ENCODE results near the gene NFKBIB.
"Not testable (repeated sequence)": the region's sequence is repeated elsewhere in the genome, so short reads cannot be mapped to it uniquely, and the experiment has no call there.

Gene NFKBIB

GRCh38 chr19:38931521-38931793 lies 31.7 kb downstream of the NFKBIB start:
- no peak for DNase-seq

GRCh38 chr19:38932425-38933179 lies 32.8 kb downstream of the NFKBIB start:
- DNase-seq = no peak

- DNase-seq = no peak
These were observed 33.8 kb downstream of the NFKBIB start for GRCh38 chr19:38933544-38933943.

GRCh38 chr19:38939957-38940356 lies 40.2 kb downstream of the NFKBIB start:
- no peak for DNase-seq

GRCh38 chr19:38941466-38941865 lies 41.7 kb downstream of the NFKBIB start:
- not testable (repeated sequence) for DNase-seq

GRCh38 chr19:38941979-38942378 lies 42.2 kb downstream of the NFKBIB start:
- no peak for DNase-seq

- DNase-seq = no peak
These were observed 42.9 kb downstream of the NFKBIB start for GRCh38 chr19:38942471-38943181.

- DNase-seq = peak; percentile 5
These were observed 45.3 kb downstream of the NFKBIB start for GRCh38 chr19:38944981-38945506.

- DNase-seq = no peak
These were observed 45.9 kb downstream of the NFKBIB start for GRCh38 chr19:38945562-38946228.

- no peak for DNase-seq
These were observed 46.7 kb downstream of the NFKBIB start for GRCh38 chr19:38946229-38947010.

GRCh38 chr19:38949580-38950367 lies 50.0 kb downstream of the NFKBIB start:
- peak; percentile 26 for DNase-seq

GRCh38 chr19:38951187-38951586 lies 51.4 kb downstream of the NFKBIB start:
- DNase-seq = no peak

- DNase-seq = peak; percentile 7
These were observed 52.8 kb downstream of the NFKBIB start for GRCh38 chr19:38952395-38953165.

GRCh38 chr19:38953677-38954076 lies 53.9 kb downstream of the NFKBIB start:
- DNase-seq = no peak

GRCh38 chr19:38956264-38956663 lies 56.5 kb downstream of the NFKBIB start:
- DNase-seq = no peak

GRCh38 chr19:38958301-38958700 lies 58.5 kb downstream of the NFKBIB start:
- no peak for DNase-seq
